Liver (tissue), 9 donors: ENCODE results near the gene PTPRN2. TPM values are rescaled to one million over a fixed set of nuclear protein-coding genes. Genes with fewer than 3 reads are reported as not detected.

Experiments used
- DNase-seq: peaks from one replicate; pipeline ENCODE4 v3.0.0-alpha.2; 2017; ENCODE audit warnings: low spot score
- H3K27ac ChIP-seq, 2 donors: one replicate each; pipeline ENCODE4 v1.7.0; 2013; ENCODE audit warnings: inconsistent platforms in 2 of 2, low read length in 2 of 2, control low read depth in 1 of 2, low read depth in 1 of 2, mild to moderate bottlenecking in 1 of 2
- H3K27me3 ChIP-seq, 4 donors: one replicate each; pipeline versions ENCODE4 v1.6.1 to v1.7.0; 2013; ENCODE audit warnings: low read length in 3 of 4, inconsistent platforms in 1 of 4, mild to moderate bottlenecking in 1 of 4, moderate library complexity in 1 of 4; ENCODE audit not compliant: control insufficient read depth in 4 of 4, insufficient read depth in 4 of 4
- H3K36me3 ChIP-seq, 4 donors: one replicate each; pipeline versions ENCODE4 v1.6.1 to v1.7.0; 2013; ENCODE audit warnings: low read length in 3 of 4, mild to moderate bottlenecking in 3 of 4, low read depth in 1 of 4, moderate library complexity in 1 of 4; ENCODE audit not compliant: control insufficient read depth in 4 of 4, insufficient read depth in 3 of 4
- H3K4me1 ChIP-seq, 4 donors: one replicate each; pipeline versions ENCODE4 v1.6.1 to v1.7.0; 2013; ENCODE audit warnings: low read length in 3 of 4, mild to moderate bottlenecking in 3 of 4, moderate library complexity in 1 of 4; ENCODE audit not compliant: control insufficient read depth in 4 of 4, insufficient read depth in 4 of 4
- H3K4me3 ChIP-seq, 3 donors: one replicate each; pipeline versions ENCODE4 v1.6.1 to v1.7.0; 2013; ENCODE audit warnings: low read length in 3 of 3, control low read depth in 1 of 3, low read depth in 1 of 3, mild to moderate bottlenecking in 1 of 3
- H3K9ac ChIP-seq, 2 donors: one replicate each; pipeline ENCODE4 v1.7.0; 2013; ENCODE audit warnings: low read length in 2 of 2, mild to moderate bottlenecking in 2 of 2, moderate library complexity in 2 of 2, control low read depth in 1 of 2, low read depth in 1 of 2
- H3K9me3 ChIP-seq, 4 donors: one replicate each; pipeline versions ENCODE4 v1.6.1 to v1.7.0; 2013; ENCODE audit warnings: low read length in 3 of 4; ENCODE audit not compliant: control insufficient read depth in 4 of 4
- CTCF ChIP-seq: fragments of 150-350 bp; IDR thresholded peaks from 2 replicates; pipeline ENCODE4 v1.5.1; 2017; ENCODE audit warnings: improper control_type of control experiment, low read depth, low read length; ENCODE audit not compliant: missing input control
- EGR1 ChIP-seq, 2 donors: IDR thresholded peaks; 2 replicates each; pipeline ENCODE4 v1.6.1; 2016 to 2018; ENCODE audit warnings: antibody characterized with exemption in 2 of 2, low read depth in 2 of 2
- FOXA1 ChIP-seq: IDR thresholded peaks from 2 replicates; pipeline ENCODE4 v1.6.1; 2016; ENCODE audit warnings: antibody characterized with exemption
- FOXA2 ChIP-seq: IDR thresholded peaks from 2 replicates; pipeline ENCODE4 v1.6.1; 2016; ENCODE audit warnings: antibody characterized with exemption
- HNF4A ChIP-seq, 2 donors: conservative IDR thresholded peaks; 2 replicates each; pipeline ENCODE4 v1.6.1; 2016; ENCODE audit warnings: antibody characterized with exemption in 2 of 2, mild to moderate bottlenecking in 2 of 2
- MAX ChIP-seq: IDR thresholded peaks from 2 replicates; pipeline ENCODE4 v1.6.1; 2016; ENCODE audit warnings: antibody characterized with exemption
- NR2F2 ChIP-seq: IDR thresholded peaks from 2 replicates; pipeline ENCODE4 v1.6.1; 2016; ENCODE audit warnings: antibody characterized with exemption
- REST ChIP-seq: IDR thresholded peaks from 2 replicates; pipeline ENCODE4 v1.6.1; 2016; ENCODE audit warnings: antibody characterized with exemption, mild to moderate bottlenecking
- RXRA ChIP-seq, 2 donors: IDR thresholded peaks; 2 replicates each; pipeline ENCODE4 v1.6.1; 2017 to 2018; ENCODE audit warnings: antibody characterized with exemption in 2 of 2, mild to moderate bottlenecking in 1 of 2
- SP1 ChIP-seq: IDR thresholded peaks from 2 replicates; pipeline ENCODE4 v1.6.1; 2018; ENCODE audit warnings: antibody characterized with exemption, mild to moderate bottlenecking
- TAF1 ChIP-seq: conservative IDR thresholded peaks from 2 replicates; pipeline ENCODE4 v1.6.1; 2016; ENCODE audit warnings: antibody characterized with exemption, mild to moderate bottlenecking
- WGBS: extraction: QIAGEN DNeasy Blood & Tissue Kit; methylation state at CpG from one replicate; pipeline ENCODE4 v1.1.7; 2013; 5-methylcytosine and 5-hydroxymethylcytosine counted together
- polyA plus RNA-seq, 2 donors: library from polyadenylated mRNA; stranded (reverse) in 1 of 2; unstranded in 1 of 2; fragments of 200-250 nt in 1 of 2; fragments of >200 nt in 1 of 2; fragmentation: Nextera tagmentation in 1 of 2; extraction: Ambion mirVana in 1 of 2; gene quantifications; one replicate each; pipeline versions ENCODE4 v1.2.1 to v1.2.3, GENCODE V29; 2013 to 2015
- total RNA-seq, 2 donors: library from RNA; depleted of rRNA; stranded (reverse); fragments of >200 nt; gene quantifications; one replicate each; pipeline ENCODE4 v1.2.3, GENCODE V29; 2014
- TF ChIP-seq, protein P1 (sequence below): IDR thresholded peaks from 2 replicates; pipeline ENCODE4 v1.6.1; 2016; ENCODE audit warnings: antibody characterized with exemption
- donor health status: healthy.
- donor health status: healthy.
- donor health status: healthy.
- donor health status: healthy.
- donor health status: healthy.

The PTPRN2 gene
- total and polyA plus RNA-seq, 4 donors, result 0.75 to 1.9 (median 1.1) TPM

GRCh38 chr7:157683747-157684156 lies 903.9 kb downstream of the PTPRN2 start:
- no peak overlapping the region for H3K4me3 ChIP-seq
- peaks cover 0 to 7% (median 2%) of the 10 kb centered on the region in 4 donors for H3K4me1 ChIP-seq
- peaks cover 3 to 32% (median 25%) of the 10 kb centered on the region in 4 donors for H3K27me3 ChIP-seq
- H3K27ac ChIP-seq, result no peak overlapping the region
- TF ChIP-seq SP1, result no peak
- TF ChIP-seq NR2F2, result no peak
- TF ChIP-seq RXRA (IDR thresholded peaks at IDR 0.05), result no peak
- TF ChIP-seq TAF1, result no peak
- no peak for TF ChIP-seq FOXA2
- no peak for TF ChIP-seq EGR1 (IDR thresholded peaks at IDR 0.05; ENCODE audit: low read depth in 2 of 2)
- TF ChIP-seq CTCF, result no peak
- no peak for TF ChIP-seq REST
- TF ChIP-seq FOXA1, result no peak
- TF ChIP-seq HNF4A (conservative IDR thresholded peaks at IDR 0.05), result no peak
- TF ChIP-seq, protein P1, sequence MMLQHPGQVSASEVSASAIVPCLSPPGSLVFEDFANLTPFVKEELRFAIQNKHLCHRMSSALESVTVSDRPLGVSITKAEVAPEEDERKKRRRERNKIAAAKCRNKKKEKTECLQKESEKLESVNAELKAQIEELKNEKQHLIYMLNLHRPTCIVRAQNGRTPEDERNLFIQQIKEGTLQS, result no peak
- no peaks in the 10 kb centered on the region for H3K9me3 ChIP-seq
- no peak overlapping the region for H3K9ac ChIP-seq
- WGBS, result 12% methylated on average over 20 of the region's 20 CpGs
- H3K36me3 ChIP-seq, result peaks cover 0 to 1% (median 0%) of the 10 kb centered on the region in 4 donors
- DNase-seq, result no peak

DNA sequence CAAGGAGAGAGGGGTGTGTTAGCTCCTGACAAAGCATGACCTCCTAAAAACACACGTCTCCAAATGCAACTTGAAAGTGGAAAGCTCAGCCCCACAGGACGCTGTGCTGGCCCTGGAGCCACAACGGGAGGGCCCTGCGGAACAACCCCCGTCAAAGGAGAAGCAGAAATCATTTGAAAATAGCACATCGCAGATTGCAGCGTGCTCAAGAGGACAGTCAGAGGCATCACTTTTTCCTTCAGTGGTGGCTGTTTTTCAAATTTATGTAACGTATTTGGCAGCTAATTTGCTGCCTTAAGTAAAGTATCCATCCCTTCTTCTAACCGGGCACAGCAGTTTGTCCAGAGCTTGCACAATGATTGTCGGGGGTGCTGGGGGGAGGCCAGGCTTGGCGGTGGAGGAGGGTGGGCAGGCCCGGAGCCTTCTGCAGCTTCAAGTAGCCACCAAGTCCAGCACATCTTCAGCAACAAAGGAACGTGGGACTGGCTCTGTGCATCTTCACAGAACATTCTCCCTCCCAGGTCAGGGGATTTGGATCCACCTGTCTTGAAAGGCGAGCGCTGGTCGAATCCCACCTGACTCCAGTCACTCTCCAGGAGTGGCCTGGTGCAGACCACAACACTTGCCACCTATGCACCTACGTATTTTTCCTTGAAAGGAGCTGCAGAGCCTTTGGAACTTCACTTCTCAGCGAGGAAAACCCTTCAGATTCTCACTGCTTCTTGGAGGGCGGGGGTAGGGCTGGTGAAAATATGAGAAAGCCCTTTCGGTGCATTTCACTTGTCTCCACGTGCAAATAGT lies 904.5 kb downstream of the PTPRN2 start:
- no peak overlapping the region for H3K27ac ChIP-seq
- H3K4me3 ChIP-seq, result no peak overlapping the region
- TF ChIP-seq MAX (no peak), RXRA (IDR thresholded peaks at IDR 0.05) (no peak), TAF1 (no peak)
- H3K9ac ChIP-seq, result no peak overlapping the region
- peaks cover 3 to 30% (median 26%) of the 10 kb centered on the region in 4 donors for H3K27me3 ChIP-seq
- H3K4me1 ChIP-seq, result peaks cover 0 to 7% (median 1%) of the 10 kb centered on the region in 4 donors
- no peak for DNase-seq
- H3K9me3 ChIP-seq, result no peaks in the 10 kb centered on the region
- WGBS, result 22% methylated on average over 21 of the region's 21 CpGs
- peaks cover 0 to 1% (median 0%) of the 10 kb centered on the region in 4 donors for H3K36me3 ChIP-seq
